K562 (cell line): ENCODE measurements around the gene LSM4. TPM values are rescaled to one million over a fixed set of nuclear protein-coding genes. Genes with fewer than 3 reads are reported as not detected.

Experiments
- NR4A1 ChIP-seq, 2 experiments: fragments of 250-450 bp in 1 of 2; fragments of 450-650 bp in 1 of 2; sonication (Bioruptor Pico) in 1 of 2; IDR thresholded peaks; 2 replicates each; pipeline versions ENCODE4 v1.4.0 to v1.6.1; 2016 to 2020; ENCODE audit warnings: mild to moderate bottlenecking in 2 of 2, missing compliant biosample characterization in 1 of 2, missing genetic modification characterization in 1 of 2, moderate library complexity in 1 of 2
- SNRNP70 ChIP-seq: fragments of 200-400 bp; formaldehyde crosslinking; optimal IDR thresholded peaks from 2 replicates; pipeline ENCODE3; 2017; ENCODE audit warnings: low read depth, low read length
- TAF15 ChIP-seq: fragments of 200-400 bp; formaldehyde crosslinking; IDR thresholded peaks from 2 replicates; pipeline ENCODE4 v1.6.1; 2017; ENCODE audit warnings: mild to moderate bottlenecking, low read depth, low read length, moderate library complexity
- ZNF586 ChIP-seq: fragments of 450-650 bp; formaldehyde crosslinking; conservative IDR thresholded peaks from 2 replicates; pipeline ENCODE4 v1.4.0; 2020; ENCODE audit warnings: mild to moderate bottlenecking, moderate library complexity
- ZNF785 ChIP-seq: fragments of 250-450 bp; sonication (Bioruptor Pico); IDR thresholded peaks from 2 replicates; pipeline ENCODE4 v1.4.0; 2020; ENCODE audit warnings: mild to moderate bottlenecking
- polyA plus RNA-seq, 8 experiments: library from polyadenylated mRNA; depleted of rRNA in 4 of 8; stranded (reverse) in 5 of 8; unstranded in 3 of 8; fragments of >200 nt; fragmentation: Nextera tagmentation in 2 of 8; fragmentation: Illumina TruSeq in 1 of 8; extraction: Ambion mirVana in 2 of 8; extraction: Trizol in 1 of 8; gene quantifications; 2 replicates each; pipeline versions ENCODE4 v1.2.1 to v1.2.3, GENCODE V29; 2011 to 2014; ENCODE audit warnings: inconsistent platforms in 1 of 8, missing spikeins in 1 of 8
- total RNA-seq, 7 experiments: library from RNA; depleted of rRNA in 6 of 7; stranded (reverse); fragments of >200 nt in 6 of 7; fragmentation: Illumina TruSeq in 2 of 7; extraction: Trizol in 2 of 7; gene quantifications; 2 replicates each; pipeline versions ENCODE4 v1.2.1 to v1.2.3, GENCODE V29; 2011 to 2021; ENCODE audit warnings: low replicate concordance in 1 of 7
- TF ChIP-seq, protein P1 (sequence below): fragments of 250-450 bp; sonication (Bioruptor Pico); IDR thresholded peaks from 2 replicates; pipeline ENCODE4 v1.8.0; 2022; ENCODE audit warnings: inconsistent platforms
- TF ChIP-seq, protein P2 (sequence below): fragments of 250-450 bp; sonication (Bioruptor Pico); IDR thresholded peaks from 2 replicates; pipeline ENCODE4 v1.8.0; 2021; ENCODE audit warnings: moderate library complexity, mild to moderate bottlenecking, inconsistent platforms
- TF ChIP-seq, protein P3 (sequence below): fragments of 250-450 bp; sonication (Bioruptor Pico); IDR thresholded peaks from 2 replicates; pipeline ENCODE4 v1.4.0; 2020
- TF ChIP-seq, protein P4 (sequence below), 2 experiments: fragments of 450-650 bp; conservative IDR thresholded peaks; 2 replicates each; pipeline ENCODE4 v1.6.1; 2017; ENCODE audit warnings: mild to moderate bottlenecking in 2 of 2, moderate library complexity in 2 of 2
- TF ChIP-seq, protein P5 (sequence below), 2 experiments: IDR thresholded peaks; 2 replicates each; pipeline ENCODE4 v1.6.1; 2012; ENCODE audit warnings: improper control_type of control experiment in 2 of 2, low read depth in 2 of 2, low read length in 2 of 2, borderline replicate concordance in 1 of 2

LSM4 gene
- total and polyA plus RNA-seq, 9 of the 15 experiments (the other 6 are each of a cell fraction or from before 2014, with no cell fraction given), result 11.9 to 763 (median 202) TPM

DNA sequence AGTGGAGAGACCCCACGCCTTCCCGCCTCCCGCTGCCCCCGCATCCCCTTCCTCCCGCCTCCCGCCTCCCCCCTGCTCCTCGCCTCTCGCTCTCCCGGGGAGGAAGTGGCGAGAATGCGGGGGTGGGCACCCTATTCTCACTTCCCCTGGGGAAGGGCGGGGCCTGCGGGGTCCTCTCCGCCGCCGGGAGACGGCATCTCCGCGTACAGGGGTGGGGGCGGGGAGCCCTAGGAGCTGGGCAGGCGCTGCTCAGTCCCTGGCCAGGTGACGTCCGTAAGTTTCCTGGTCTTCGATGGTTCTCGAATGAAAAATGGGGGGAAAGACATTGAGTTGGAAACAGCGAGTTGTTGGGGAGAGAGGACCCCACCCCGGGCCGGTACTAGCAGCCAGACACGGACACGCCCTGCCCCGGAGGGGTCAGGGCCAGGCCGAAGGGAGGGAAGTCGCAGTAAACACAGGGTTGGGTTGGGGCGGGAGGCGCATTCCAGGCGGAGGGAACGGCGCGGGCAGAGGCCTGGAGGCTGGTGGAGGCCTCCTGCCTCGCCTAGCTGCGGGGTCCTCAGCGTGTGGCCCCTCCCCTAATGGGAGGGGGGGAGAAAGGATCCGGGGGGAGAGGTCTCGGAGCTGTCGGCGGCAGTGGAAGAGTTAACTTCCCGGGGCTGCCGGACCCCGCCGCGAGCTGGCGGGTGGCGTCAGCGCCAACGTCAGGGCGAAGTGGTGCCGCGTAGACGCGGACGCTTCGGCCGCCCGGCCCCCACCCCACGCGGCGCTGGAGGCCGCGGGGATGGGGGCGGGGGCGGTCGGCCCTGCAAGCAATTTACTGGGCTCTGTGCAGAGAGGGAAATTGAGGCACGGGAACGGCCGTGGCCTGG, 31.1 kb downstream of the LSM4 start (continued):
- TF ChIP-seq ZNF785 (CRISPR knock-in tag) (no peak), NR4A1 (CRISPR knock-in tag; IDR thresholded peaks at IDR 0.05) (no peak), NR4A1 (tag; IDR thresholded peaks at IDR 0.05) (peak; percentile 78; the same call in 1 of the 2 replicates), ZNF586 (CRISPR knock-in tag) (no peak), TAF15 (no peak), SNRNP70 (no peak)
- TF ChIP-seq, protein P1, sequence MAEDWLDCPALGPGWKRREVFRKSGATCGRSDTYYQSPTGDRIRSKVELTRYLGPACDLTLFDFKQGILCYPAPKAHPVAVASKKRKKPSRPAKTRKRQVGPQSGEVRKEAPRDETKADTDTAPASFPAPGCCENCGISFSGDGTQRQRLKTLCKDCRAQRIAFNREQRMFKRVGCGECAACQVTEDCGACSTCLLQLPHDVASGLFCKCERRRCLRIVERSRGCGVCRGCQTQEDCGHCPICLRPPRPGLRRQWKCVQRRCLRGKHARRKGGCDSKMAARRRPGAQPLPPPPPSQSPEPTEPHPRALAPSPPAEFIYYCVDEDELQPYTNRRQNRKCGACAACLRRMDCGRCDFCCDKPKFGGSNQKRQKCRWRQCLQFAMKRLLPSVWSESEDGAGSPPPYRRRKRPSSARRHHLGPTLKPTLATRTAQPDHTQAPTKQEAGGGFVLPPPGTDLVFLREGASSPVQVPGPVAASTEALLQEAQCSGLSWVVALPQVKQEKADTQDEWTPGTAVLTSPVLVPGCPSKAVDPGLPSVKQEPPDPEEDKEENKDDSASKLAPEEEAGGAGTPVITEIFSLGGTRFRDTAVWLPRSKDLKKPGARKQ (CRISPR knock-in tag), result no peak
- TF ChIP-seq, protein P2, sequence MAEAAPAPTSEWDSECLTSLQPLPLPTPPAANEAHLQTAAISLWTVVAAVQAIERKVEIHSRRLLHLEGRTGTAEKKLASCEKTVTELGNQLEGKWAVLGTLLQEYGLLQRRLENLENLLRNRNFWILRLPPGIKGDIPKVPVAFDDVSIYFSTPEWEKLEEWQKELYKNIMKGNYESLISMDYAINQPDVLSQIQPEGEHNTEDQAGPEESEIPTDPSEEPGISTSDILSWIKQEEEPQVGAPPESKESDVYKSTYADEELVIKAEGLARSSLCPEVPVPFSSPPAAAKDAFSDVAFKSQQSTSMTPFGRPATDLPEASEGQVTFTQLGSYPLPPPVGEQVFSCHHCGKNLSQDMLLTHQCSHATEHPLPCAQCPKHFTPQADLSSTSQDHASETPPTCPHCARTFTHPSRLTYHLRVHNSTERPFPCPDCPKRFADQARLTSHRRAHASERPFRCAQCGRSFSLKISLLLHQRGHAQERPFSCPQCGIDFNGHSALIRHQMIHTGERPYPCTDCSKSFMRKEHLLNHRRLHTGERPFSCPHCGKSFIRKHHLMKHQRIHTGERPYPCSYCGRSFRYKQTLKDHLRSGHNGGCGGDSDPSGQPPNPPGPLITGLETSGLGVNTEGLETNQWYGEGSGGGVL, result no peak
- TF ChIP-seq, protein P3, sequence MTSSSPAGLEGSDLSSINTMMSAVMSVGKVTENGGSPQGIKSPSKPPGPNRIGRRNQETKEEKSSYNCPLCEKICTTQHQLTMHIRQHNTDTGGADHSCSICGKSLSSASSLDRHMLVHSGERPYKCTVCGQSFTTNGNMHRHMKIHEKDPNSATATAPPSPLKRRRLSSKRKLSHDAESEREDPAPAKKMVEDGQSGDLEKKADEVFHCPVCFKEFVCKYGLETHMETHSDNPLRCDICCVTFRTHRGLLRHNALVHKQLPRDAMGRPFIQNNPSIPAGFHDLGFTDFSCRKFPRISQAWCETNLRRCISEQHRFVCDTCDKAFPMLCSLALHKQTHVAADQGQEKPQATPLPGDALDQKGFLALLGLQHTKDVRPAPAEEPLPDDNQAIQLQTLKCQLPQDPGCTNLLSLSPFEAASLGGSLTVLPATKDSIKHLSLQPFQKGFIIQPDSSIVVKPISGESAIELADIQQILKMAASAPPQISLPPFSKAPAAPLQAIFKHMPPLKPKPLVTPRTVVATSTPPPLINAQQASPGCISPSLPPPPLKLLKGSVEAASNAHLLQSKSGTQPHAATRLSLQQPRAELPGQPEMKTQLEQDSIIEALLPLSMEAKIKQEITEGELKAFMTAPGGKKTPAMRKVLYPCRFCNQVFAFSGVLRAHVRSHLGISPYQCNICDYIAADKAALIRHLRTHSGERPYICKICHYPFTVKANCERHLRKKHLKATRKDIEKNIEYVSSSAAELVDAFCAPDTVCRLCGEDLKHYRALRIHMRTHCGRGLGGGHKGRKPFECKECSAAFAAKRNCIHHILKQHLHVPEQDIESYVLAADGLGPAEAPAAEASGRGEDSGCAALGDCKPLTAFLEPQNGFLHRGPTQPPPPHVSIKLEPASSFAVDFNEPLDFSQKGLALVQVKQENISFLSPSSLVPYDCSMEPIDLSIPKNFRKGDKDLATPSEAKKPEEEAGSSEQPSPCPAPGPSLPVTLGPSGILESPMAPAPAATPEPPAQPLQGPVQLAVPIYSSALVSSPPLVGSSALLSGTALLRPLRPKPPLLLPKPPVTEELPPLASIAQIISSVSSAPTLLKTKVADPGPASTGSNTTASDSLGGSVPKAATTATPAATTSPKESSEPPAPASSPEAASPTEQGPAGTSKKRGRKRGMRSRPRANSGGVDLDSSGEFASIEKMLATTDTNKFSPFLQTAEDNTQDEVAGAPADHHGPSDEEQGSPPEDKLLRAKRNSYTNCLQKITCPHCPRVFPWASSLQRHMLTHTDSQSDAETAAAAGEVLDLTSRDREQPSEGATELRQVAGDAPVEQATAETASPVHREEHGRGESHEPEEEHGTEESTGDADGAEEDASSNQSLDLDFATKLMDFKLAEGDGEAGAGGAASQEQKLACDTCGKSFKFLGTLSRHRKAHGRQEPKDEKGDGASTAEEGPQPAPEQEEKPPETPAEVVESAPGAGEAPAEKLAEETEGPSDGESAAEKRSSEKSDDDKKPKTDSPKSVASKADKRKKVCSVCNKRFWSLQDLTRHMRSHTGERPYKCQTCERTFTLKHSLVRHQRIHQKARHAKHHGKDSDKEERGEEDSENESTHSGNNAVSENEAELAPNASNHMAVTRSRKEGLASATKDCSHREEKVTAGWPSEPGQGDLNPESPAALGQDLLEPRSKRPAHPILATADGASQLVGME (CRISPR knock-in tag), result no peak
- TF ChIP-seq, protein P4, sequence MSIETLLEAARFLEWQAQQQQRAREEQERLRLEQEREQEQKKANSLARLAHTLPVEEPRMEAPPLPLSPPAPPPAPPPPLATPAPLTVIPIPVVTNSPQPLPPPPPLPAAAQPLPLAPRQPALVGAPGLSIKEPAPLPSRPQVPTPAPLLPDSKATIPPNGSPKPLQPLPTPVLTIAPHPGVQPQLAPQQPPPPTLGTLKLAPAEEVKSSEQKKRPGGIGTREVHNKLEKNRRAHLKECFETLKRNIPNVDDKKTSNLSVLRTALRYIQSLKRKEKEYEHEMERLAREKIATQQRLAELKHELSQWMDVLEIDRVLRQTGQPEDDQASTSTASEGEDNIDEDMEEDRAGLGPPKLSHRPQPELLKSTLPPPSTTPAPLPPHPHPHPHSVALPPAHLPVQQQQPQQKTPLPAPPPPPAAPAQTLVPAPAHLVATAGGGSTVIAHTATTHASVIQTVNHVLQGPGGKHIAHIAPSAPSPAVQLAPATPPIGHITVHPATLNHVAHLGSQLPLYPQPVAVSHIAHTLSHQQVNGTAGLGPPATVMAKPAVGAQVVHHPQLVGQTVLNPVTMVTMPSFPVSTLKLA (conservative IDR thresholded peaks at IDR 0.05), result peak; percentile 62 to 76
- TF ChIP-seq, protein P5, sequence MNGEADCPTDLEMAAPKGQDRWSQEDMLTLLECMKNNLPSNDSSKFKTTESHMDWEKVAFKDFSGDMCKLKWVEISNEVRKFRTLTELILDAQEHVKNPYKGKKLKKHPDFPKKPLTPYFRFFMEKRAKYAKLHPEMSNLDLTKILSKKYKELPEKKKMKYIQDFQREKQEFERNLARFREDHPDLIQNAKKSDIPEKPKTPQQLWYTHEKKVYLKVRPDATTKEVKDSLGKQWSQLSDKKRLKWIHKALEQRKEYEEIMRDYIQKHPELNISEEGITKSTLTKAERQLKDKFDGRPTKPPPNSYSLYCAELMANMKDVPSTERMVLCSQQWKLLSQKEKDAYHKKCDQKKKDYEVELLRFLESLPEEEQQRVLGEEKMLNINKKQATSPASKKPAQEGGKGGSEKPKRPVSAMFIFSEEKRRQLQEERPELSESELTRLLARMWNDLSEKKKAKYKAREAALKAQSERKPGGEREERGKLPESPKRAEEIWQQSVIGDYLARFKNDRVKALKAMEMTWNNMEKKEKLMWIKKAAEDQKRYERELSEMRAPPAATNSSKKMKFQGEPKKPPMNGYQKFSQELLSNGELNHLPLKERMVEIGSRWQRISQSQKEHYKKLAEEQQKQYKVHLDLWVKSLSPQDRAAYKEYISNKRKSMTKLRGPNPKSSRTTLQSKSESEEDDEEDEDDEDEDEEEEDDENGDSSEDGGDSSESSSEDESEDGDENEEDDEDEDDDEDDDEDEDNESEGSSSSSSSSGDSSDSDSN (IDR thresholded peaks at IDR 0.05; ENCODE audit: borderline replicate concordance in 1 of 2, low read depth in 2 of 2, low read length in 2 of 2), result peak in 1 of 2 experiments; percentile 82; a peak in 1 of 4 replicates
